ENCODE data around the gene MCRS1.

GRCh38 chr12:49556391-49557186 is 11.4 kb downstream of the MCRS1 start:
- TF ChIP-seq CTCF (IDR thresholded peaks at IDR 0.05), result no peak
- no peak for TF ChIP-seq POLR2A (IDR thresholded peaks at IDR 0.05)
